Erythroblast (primary cell): Measurements from ENCODE around the gene STX2.

Experiments
- GATA1 ChIP-seq: IDR thresholded peaks from 2 replicates; pipeline ENCODE4 v1.6.1; 2011; ENCODE audit warnings: low read depth, mild to moderate bottlenecking, control low read depth, low read length, moderate library complexity
- POLR2A ChIP-seq: IDR thresholded peaks from 2 replicates; pipeline ENCODE4 v1.6.1; 2011; ENCODE audit warnings: mild to moderate bottlenecking, low read length

GRCh38 chr12:130783110-130783715 lies 55.8 kb downstream of the STX2 start:
- TF ChIP-seq POLR2A (no peak), GATA1 (no peak)
